ENCODE data around the gene PREB. TPM values are rescaled to one million over a fixed set of nuclear protein-coding genes. Genes with fewer than 3 reads are reported as not detected.
"Not testable (repeated sequence)": the region's sequence is repeated elsewhere in the genome, so short reads cannot be mapped to it uniquely, and the experiment has no call there.

Gene PREB
- total RNA-seq, 1 donor from 2014 or later: 20.8 TPM

DNA sequence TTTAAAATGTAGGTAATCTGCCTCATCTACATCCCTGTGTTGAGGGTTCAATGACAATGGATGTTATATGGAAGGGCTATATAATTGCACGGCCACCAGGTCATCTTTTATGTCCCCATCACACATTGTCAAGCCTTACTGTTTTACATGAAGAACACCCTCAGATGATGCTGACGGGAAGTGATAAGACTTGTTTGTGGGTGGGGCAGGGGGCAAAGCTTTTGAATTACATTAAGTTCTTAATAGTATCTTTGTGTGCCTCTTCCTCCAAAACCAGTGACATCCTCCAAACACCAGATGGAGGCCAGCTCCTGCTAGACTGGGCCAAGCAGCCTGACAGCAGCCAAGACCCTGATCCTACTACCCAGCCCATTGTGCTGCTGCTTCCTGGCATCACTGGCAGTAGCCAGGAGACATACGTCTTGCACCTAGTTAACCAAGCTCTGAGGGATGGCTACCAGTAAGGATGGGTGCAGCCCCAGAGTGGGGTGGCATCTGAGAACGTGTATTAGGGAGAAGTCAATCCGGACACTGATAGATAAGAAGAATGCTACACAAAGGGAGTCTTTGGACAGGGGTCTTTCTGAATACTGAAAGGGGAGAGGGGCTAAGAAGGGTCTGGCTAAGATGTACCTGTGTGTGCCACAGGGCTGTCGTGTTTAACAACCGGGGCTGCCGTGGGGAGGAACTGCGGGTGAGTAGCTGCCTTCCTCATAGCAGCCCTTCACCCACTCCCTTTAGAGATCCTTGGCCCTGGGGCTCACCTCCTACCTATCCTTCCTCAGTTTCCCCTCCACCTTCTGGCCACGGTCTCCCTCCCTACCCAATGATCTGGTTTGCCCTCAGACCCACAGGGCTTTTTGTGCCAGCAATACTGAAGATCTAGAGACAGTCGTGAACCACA, 5.5 kb downstream of the PREB start:
- DNase-seq (ENCODE audit: low spot score in 2 of 2) (no peak), FAIRE-seq (no peak)

DNA sequence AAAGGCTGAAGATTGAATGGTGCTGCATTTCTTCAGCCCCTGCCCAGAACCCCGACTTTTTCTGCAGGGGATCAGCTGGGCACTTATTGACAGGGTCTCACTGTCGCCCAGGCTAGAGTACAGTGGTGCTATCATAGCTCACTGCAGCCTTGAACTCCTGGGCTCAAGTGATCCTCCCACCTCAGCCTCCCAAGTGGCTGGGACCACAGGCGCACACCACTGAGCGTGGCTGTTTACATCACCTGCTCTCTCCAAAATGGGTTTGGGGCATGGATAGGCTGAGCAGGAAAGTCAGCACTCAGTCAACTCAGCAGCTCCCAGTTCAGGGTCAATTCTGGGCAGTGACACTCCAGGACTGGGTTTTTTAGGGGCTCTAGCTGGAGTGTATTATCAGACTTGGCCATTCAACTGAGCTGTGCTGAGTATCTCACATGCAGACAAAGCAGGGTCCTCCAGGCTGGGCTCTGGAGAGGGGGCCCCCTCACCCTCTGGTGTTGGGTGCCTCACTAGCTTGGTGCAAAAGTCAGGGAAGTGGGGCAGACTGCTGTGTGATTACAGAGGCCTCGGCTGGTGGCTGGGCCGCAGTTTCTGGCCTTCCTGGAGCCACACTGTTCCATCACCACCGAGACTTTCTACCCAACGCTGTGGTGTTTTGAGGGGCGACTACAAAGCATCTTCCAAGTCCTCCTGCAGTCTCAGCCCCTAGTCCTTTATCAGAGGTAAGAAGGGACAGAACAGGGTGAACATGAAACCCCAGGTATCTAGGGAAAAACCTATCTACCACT, 6.4 kb downstream of the PREB start:
- FAIRE-seq (no peak), DNase-seq (ENCODE audit: low spot score in 2 of 2) (no peak)

DNA sequence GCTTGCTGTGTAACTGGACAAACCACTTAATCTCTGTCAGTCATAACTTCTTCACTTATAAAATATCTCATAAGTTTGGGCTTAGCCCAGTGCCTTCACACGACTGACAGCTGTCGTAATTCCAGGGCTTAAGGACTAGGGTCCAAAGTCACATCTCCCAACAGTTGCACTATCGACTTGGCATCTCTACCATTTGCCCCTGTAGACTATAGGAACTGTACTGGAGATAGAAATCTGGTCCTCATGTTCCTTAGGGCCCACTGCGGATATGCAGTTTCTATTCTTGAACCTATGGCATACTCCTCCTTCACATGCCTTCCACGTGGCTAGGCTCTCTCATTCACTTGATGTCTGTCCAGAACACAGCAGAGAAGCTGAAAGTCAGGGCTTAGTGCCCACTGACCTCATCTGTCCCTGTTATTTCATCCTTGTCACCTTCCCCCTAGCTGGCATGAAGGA, 8.2 kb downstream of the PREB start:
- FAIRE-seq (no peak), DNase-seq (ENCODE audit: low spot score in 2 of 2) (no peak)

GRCh38 chr2:27125104-27125503, 9.3 kb downstream of the PREB start:
- DNase-seq (ENCODE audit: low spot score in 2 of 2): no peak
- FAIRE-seq: no peak

GRCh38 chr2:27123302-27124150, 10.9 kb downstream of the PREB start, which contains the start of gene ABHD1:
TSS of gene ABHD1 (plus strand) at chr2:27123815. CDS start at chr2:27123949, 134 bp downstream.
- FAIRE-seq: no peak
- peak; percentile 76 to 82 for DNase-seq (ENCODE audit: low spot score in 2 of 2)

- FAIRE-seq: no peak
- DNase-seq (ENCODE audit: low spot score in 2 of 2): no peak
These were observed 11.6 kb downstream of the PREB start for GRCh38 chr2:27122791-27123190.

GRCh38 chr2:27121906-27122305, 12.5 kb downstream of the PREB start:
- no peak for FAIRE-seq
- no peak for DNase-seq (ENCODE audit: low spot score in 2 of 2)

GRCh38 chr2:27119330-27119670, 15.1 kb downstream of the PREB start:
- not testable (repeated sequence) for FAIRE-seq
- DNase-seq (ENCODE audit: low spot score in 2 of 2): peak in 1 of 2 donors; percentile 45

DNA sequence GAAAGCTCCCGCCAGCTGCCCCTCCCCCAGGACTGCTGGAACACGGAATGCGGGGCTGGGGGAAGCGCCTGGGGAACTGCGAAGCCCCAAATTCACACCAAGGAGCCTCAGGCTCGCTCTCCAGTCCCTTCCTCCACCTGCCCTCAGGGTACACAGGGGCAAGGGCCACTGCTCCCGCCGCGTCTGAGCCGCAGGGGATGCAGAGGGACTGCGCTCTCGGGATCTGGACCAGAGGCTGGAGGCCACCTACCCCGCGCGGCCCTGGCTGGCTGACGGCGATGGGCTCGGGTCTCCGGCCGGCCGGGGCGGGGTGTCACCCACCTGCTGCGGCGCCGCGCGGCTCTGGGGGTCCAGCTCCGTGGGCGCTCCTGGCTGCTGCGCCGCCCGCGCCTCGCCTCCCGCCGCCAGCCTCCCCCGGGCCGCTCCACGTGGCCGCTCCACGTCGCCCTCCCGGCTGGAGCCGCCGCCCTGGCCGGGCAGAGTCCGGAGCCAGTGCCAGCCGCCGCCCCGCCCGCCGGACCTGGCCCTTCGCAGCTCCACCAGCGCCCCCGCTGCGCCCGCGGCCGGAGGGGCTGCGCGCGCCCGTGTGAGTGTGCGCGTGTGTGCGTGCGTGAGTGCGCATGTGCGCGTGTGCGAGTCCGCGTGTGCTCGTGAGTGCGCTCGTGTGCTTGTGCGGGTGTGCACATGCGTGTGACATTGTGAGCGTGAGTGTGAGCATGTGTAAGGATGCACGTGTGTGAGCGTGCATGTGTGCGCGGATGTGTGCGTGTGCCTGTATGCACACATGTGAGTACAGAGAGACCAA, 15.7 kb downstream of the PREB start, which contains the start of gene CGREF1:
Gene CGREF1 (minus strand): TSS at position 604 of the 805 bp plus-strand sequence. CDS start 14,762 bp downstream, outside the sequence.
- no peak for FAIRE-seq
- peak; percentile 65 to 75 for DNase-seq (ENCODE audit: low spot score in 2 of 2)

DNA sequence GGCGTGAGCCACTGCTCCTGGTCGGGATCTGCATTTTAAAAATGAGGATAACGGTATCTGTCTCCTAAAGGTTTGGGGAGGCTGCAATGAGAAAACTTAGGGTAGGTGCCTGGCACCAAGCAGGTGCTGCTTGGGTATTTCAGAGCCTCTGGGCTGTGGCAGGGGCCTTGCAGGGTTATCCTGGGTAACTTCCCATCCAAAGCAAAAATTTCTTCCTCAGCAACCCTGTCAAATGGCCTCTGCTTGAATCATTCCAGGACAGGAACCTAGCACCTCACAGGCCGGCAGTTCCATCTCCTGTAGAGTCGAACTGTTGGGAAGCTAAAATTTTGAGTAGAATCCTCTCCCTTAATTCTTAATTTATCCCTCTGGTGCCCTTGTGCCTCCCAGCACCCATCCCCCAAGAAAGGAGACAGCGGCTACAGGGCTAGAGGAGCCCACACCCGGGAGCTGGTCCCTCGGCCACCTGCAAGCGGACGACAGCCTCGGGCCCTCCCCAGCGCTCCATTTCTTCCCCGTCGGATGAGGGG, 16.4 kb downstream of the PREB start:
- FAIRE-seq (no peak), DNase-seq (ENCODE audit: low spot score in 2 of 2) (no peak)

DNA sequence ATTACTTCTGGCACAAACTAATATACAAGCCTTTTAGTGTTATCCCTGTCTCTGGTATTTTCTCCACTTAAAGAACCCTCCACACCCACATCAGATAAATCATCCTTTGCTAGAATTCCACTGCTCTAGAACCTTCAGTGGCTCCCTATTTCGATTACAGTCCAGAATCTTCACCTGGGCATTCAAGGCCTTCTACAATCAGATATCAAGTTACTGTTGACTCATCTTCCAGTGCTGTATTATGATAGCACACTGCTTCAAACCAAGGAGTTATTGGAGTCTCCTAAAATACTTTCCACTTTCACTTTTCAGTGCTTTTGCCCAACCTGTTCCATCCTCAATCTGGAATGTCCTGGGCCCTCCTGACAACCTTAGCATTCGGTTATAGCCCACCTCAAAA, 18.9 kb downstream of the PREB start:
- FAIRE-seq (no peak), DNase-seq (ENCODE audit: low spot score in 2 of 2) (no peak)

DNA sequence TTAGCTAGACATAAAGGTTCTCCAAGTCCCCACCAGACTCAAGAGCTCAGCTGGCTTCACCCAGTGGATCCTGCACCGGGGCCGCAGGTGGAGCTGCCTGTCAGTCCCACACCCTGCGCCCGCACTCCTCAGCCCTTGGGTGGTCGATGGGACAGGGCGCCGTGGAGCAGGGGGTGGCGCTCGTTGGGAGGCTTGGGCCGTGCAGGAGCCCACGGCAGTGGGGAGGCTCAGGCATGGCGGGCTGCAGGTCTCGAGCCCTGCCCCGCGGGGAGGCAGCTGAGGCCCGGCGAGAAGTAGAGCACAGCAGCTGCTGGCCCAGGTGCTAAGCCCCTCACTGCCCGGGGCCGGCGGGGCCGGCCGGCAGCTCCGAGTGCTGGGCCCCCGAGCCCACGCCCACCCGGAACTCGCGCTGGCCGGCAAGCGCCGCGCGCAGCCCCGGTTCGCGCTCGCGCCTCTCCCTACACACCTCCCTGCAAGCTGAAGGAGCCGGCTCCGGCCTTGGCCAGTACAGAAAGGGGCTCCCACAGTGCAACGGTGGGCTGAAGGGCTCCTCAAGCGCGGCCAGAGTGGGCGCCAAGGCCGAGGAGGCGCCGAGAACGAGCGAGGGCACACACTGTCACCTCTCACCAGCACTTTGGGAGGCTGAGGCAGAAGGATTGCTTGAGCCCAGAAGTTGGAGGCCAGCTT, 22.9 kb downstream of the PREB start:
- not testable (repeated sequence) for FAIRE-seq

DNA sequence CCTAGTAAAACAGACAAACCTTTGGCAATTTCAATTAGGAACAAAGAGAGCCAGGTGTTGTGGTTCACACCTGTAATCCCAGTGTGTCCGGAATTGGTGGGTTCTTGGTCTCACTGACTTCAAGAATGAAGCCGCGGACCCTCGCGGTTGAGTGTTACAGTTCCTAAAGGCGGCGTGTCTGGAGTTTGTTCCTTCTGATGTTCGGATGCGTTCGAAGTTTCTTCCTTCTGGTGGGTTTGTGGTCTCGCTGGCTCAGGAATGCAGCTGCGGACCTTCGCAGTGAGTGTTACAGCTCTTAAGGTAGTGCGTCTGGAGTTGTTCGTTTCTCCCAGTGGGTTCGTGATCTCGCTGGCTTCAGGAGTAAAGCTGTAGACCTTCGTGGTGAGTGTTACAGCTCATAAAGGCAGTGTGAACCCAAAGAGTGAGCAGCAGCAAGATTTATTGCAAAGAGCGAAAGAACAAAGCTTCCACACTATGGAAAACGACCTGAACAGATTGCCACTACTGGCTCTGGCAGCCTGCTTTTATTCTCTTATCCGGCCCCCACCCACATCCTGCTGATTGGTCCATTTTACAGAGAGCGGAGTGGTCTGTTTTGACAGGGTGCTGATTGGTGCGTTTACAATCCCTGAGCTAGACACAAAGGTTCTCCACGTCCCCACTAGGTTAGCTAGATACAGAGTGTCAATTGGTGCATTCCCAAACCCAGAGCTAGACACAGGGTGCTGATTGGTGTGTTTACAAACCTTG, 23.7 kb downstream of the PREB start:
- DNase-seq (ENCODE audit: low spot score in 2 of 2); FAIRE-seq: not testable (repeated sequence)

More for the DNA sequence above, 22.9 kb downstream of the PREB start:
- DNase-seq (ENCODE audit: low spot score in 2 of 2): not testable (repeated sequence)

DNA sequence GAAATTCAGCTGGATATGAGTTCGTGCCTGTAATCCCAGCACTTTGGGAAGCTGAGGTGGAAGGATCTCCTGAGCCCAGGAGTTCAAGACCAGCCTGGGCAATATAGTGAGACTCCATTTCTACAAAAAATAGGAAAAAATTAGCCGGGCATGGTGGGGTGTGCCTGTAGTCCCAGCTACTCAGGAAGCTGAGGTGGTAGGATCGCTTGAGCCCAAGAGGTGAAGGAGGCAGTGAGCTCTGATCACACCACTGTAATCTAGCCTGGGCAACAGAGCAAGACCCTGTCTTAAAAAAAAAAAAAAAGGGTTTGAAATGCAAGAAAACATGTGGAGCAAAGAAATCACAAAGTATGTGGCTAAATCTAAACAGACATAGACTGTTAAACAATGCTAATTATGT, 25.4 kb downstream of the PREB start:
- FAIRE-seq: no peak
- DNase-seq (ENCODE audit: low spot score in 2 of 2): no peak

DNA sequence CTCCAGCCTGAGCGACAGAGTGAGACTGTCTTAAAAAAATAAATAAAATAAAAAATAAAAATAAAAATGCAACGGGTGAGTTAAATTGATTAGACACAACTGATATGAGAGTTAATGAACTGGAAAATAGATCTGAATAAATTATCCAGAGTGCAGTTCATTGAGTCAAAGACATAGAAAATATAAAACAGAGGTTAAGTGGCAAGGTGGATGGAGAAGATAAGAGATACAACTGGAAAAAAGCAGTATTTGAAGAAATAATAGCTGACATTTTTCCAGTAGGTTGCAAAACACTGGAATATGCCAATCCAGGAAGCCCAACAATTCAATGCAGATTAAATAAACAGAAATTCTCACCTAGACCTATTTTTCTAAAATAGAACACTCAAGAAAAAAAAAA, 26.2 kb downstream of the PREB start:
- DNase-seq (ENCODE audit: low spot score in 2 of 2) (no peak), FAIRE-seq (no peak)

- DNase-seq (ENCODE audit: low spot score in 2 of 2) (no peak), FAIRE-seq (no peak)
These were observed 28.5 kb downstream of the PREB start for GRCh38 chr2:27105981-27106380.

- FAIRE-seq (no peak), DNase-seq (ENCODE audit: low spot score in 2 of 2) (no peak)
These were observed 32.1 kb downstream of the PREB start for GRCh38 chr2:27102329-27102728.

DNA sequence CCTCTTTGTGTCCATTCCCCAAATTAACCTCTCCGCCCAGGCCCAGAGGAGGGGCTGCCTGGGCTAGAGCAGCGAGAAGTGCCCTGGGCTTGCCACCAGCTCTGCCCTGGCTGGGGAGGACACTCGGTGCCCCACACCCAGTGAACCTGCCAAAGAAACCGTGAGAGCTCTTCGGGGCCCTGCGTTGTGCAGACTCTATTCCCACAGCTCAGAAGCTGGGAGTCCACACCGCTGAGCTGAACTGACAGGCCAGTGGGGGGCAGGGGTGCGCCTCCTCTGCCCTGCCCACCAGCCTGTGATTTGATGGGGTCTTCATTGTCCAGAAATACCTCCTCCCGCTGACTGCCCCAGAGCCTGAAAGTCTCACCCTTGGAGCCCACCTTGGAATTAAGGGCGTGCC, 34.4 kb downstream of the PREB start:
- no peak for DNase-seq (ENCODE audit: low spot score in 2 of 2)
- no peak for FAIRE-seq

Measured in frontal cortex (tissue), 4 donors.